ENCODE results near the gene CTSC. TPM values are rescaled to one million over a fixed set of nuclear protein-coding genes. Genes with fewer than 3 reads are reported as not detected.
A peak's percentile ranks its signal among the peaks of the same experiment; 100 is the strongest.

The CTSC gene
- total and polyA plus RNA-seq, 2 of the 13 experiments (the other 11 are each of a cell fraction or from before 2014, with no cell fraction given), result 144 to 210 TPM

DNA sequence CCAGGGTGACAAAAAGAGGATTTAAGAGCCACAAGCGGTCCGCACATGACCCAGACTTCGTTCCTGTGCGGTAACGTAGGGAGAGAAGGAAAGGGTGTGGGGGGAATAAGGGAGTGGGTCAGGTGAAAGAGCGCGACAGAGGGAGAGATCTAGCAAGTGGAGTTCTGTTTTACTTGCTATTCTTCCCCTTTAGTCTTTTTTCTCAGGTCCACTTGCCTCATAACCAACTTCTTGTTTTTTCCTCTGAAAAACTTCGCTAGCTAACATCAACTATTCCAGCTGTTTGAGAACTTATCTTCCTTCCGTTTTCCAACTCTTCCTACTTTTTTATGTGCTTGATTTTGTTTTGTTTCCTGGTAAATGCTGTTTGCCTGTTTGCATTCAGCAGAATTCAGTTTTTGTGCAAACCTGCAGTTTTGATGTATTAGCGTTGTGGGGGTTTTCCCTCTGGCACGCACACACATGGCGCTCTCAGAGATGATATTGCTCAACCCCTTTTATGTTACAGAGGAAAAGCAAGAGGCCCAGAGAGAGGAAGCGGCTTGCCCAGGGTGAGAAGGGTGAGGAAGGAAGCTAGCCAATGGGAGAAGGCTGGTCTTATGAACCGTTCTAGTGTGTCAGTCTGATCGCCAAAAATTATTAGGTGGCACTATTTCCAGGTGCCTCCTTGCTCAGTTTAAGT, 592 bp upstream of the CTSC start (continued):
- TF ChIP-seq PAXIP1 (CRISPR knock-in tag; conservative IDR thresholded peaks at IDR 0.05), result 0 out of 2 replicates have a peak, but pooled peaks have one; percentile 10
- no peak for TF ChIP-seq ZNF710 (CRISPR knock-in tag; IDR thresholded peaks at IDR 0.05; ENCODE audit: borderline replicate concordance)
- TF ChIP-seq ADNP (CRISPR knock-in tag; IDR thresholded peaks at IDR 0.05), result no peak
- TF ChIP-seq TCF7 (IDR thresholded peaks at IDR 0.05; ENCODE audit: low read depth), result peak; percentile 27; the same call in 1 of the 2 replicates
- TF ChIP-seq, protein P1, sequence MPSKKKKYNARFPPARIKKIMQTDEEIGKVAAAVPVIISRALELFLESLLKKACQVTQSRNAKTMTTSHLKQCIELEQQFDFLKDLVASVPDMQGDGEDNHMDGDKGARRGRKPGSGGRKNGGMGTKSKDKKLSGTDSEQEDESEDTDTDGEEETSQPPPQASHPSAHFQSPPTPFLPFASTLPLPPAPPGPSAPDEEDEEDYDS (CRISPR knock-in tag; IDR thresholded peaks at IDR 0.05), result peak; percentile 61
- TF ChIP-seq, protein P2, sequence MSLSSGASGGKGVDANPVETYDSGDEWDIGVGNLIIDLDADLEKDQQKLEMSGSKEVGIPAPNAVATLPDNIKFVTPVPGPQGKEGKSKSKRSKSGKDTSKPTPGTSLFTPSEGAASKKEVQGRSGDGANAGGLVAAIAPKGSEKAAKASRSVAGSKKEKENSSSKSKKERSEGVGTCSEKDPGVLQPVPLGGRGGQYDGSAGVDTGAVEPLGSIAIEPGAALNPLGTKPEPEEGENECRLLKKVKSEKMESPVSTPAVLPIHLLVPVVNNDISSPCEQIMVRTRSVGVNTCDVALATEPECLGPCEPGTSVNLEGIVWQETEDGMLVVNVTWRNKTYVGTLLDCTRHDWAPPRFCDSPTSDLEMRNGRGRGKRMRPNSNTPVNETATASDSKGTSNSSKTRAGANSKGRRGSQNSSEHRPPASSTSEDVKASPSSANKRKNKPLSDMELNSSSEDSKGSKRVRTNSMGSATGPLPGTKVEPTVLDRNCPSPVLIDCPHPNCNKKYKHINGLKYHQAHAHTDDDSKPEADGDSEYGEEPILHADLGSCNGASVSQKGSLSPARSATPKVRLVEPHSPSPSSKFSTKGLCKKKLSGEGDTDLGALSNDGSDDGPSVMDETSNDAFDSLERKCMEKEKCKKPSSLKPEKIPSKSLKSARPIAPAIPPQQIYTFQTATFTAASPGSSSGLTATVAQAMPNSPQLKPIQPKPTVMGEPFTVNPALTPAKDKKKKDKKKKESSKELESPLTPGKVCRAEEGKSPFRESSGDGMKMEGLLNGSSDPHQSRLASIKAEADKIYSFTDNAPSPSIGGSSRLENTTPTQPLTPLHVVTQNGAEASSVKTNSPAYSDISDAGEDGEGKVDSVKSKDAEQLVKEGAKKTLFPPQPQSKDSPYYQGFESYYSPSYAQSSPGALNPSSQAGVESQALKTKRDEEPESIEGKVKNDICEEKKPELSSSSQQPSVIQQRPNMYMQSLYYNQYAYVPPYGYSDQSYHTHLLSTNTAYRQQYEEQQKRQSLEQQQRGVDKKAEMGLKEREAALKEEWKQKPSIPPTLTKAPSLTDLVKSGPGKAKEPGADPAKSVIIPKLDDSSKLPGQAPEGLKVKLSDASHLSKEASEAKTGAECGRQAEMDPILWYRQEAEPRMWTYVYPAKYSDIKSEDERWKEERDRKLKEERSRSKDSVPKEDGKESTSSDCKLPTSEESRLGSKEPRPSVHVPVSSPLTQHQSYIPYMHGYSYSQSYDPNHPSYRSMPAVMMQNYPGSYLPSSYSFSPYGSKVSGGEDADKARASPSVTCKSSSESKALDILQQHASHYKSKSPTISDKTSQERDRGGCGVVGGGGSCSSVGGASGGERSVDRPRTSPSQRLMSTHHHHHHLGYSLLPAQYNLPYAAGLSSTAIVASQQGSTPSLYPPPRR (CRISPR knock-in tag; IDR thresholded peaks at IDR 0.05; ENCODE audit: borderline replicate concordance), result no peak
- TF ChIP-seq ARNTL (CRISPR knock-in tag; IDR thresholded peaks at IDR 0.05), result no peak
- no peak for TF ChIP-seq ZNF781 (CRISPR knock-in tag; IDR thresholded peaks at IDR 0.05; ENCODE audit: borderline replicate concordance, not compliant biosample characterization)
- TF ChIP-seq ZNF75D (CRISPR knock-in tag; IDR thresholded peaks at IDR 0.05; ENCODE audit: borderline replicate concordance), result no peak
- no peak for TF ChIP-seq ZBTB38 (CRISPR knock-in tag; IDR thresholded peaks at IDR 0.05)
- 0 out of 2 replicates have a peak, but pooled peaks have one; percentile 16 for TF ChIP-seq MED1 (CRISPR knock-in tag; IDR thresholded peaks at IDR 0.05)
- no peak for TF ChIP-seq CSRNP2 (CRISPR knock-in tag; conservative IDR thresholded peaks at IDR 0.05; ENCODE audit: low read depth)
- no peak for TF ChIP-seq IKZF4 (CRISPR knock-in tag; IDR thresholded peaks at IDR 0.05; ENCODE audit: borderline replicate concordance, low read depth, not compliant biosample characterization)
- peak; percentile 20; the same call in 1 of the 2 replicates for TF ChIP-seq SMC3 (IDR thresholded peaks at IDR 0.05; ENCODE audit: low read length)
- TF ChIP-seq MIER3 (CRISPR knock-in tag; IDR thresholded peaks at IDR 0.05; ENCODE audit: borderline replicate concordance), result no peak; the same call in 1 of the 2 replicates
- TF ChIP-seq SAP130 (CRISPR knock-in tag; IDR thresholded peaks at IDR 0.05; ENCODE audit: low read depth), result peak; percentile 69
